NB4 (cell line): ENCODE data around the gene FIS1.
"Not testable (repeated sequence)": the region's sequence is repeated elsewhere in the genome, so short reads cannot be mapped to it uniquely, and the experiment has no call there.

Source experiments
- DNase-seq: peaks from one replicate; pipeline ENCODE4 v3.0.0; 2010; ENCODE audit warnings: low read depth
- H3K4me3 ChIP-seq: one replicate; pipeline ENCODE4 v1.5.1; 2011; ENCODE audit warnings: mild to moderate bottlenecking, low read depth, low read length, moderate library complexity
- CTCF ChIP-seq: IDR thresholded peaks from one replicate; pipeline ENCODE4 v1.5.1; 2012; ENCODE audit warnings: low read depth, low read length
- MAX ChIP-seq: IDR thresholded peaks from 2 replicates; pipeline ENCODE4 v1.6.1; 2011; ENCODE audit warnings: low read depth, low read length
- MYC ChIP-seq: IDR thresholded peaks from 2 replicates; pipeline ENCODE4 v1.6.1; 2011; ENCODE audit warnings: low read depth, low read length
- POLR2A ChIP-seq: IDR thresholded peaks from 2 replicates; pipeline ENCODE4 v1.6.1; 2011; ENCODE audit warnings: mild to moderate bottlenecking; ENCODE audit not compliant: insufficient read length; ENCODE audit errors: extremely low read depth

Gene FIS1

GRCh38 chr7:101244375-101245146 lies at the start of gene FIS1:
Gene FIS1 (minus strand): TSS chr7:101245081. CDS start chr7:101245004, 77 bp downstream.
- DNase-seq = peak; percentile 97
- TF ChIP-seq CTCF (peak; percentile 95), POLR2A (peak; percentile 85), MAX (peak; percentile 94), MYC (peak; percentile 97)
- peak within 1 kb of the TSS; percentile 100 for H3K4me3 ChIP-seq

GRCh38 chr7:101294039-101294831 lies 49.4 kb upstream of the FIS1 start:
- no peak overlapping the region for H3K4me3 ChIP-seq
- TF ChIP-seq MYC (no peak), CTCF (no peak), MAX (no peak), POLR2A (no peak)
- no peak for DNase-seq

- not testable (repeated sequence) for H3K4me3 ChIP-seq
Observed at GRCh38 chr7:101293069-101294021, 48.5 kb upstream of the FIS1 start.

GRCh38 chr7:101292566-101292965 lies 47.7 kb upstream of the FIS1 start:
- not testable (repeated sequence) for DNase-seq, H3K4me3 ChIP-seq

More at GRCh38 chr7:101293069-101294021, 48.5 kb upstream of the FIS1 start:
- DNase-seq = not testable (repeated sequence)

GRCh38 chr7:101290186-101291037 lies 45.5 kb upstream of the FIS1 start:
- not testable (repeated sequence) for H3K4me3 ChIP-seq
- peak; percentile 51 for TF ChIP-seq CTCF
- DNase-seq = peak; percentile 51

GRCh38 chr7:101289687-101290086 lies 44.8 kb upstream of the FIS1 start:
- DNase-seq, H3K4me3 ChIP-seq: not testable (repeated sequence)

- H3K4me3 ChIP-seq = no peak overlapping the region
- TF ChIP-seq CTCF = no peak
- no peak for TF ChIP-seq MYC
- TF ChIP-seq MAX = no peak
- TF ChIP-seq POLR2A = no peak
- no peak for DNase-seq
Observed at GRCh38 chr7:101288439-101288838, 43.6 kb upstream of the FIS1 start.
